Kidney epithelial cell (primary cell): ENCODE measurements around the gene SPTBN1. TPM values are rescaled to one million over a fixed set of nuclear protein-coding genes. Genes with fewer than 3 reads are reported as not detected.
A peak's percentile ranks its signal among the peaks of the same experiment; 100 is the strongest.
"Not testable (repeated sequence)": the region's sequence is repeated elsewhere in the genome, so short reads cannot be mapped to it uniquely, and the experiment has no call there.

Experiments
- DNase-seq: peaks from one replicate; pipeline ENCODE4 v3.0.0-alpha.2; 2010; ENCODE audit warnings: low read depth
- H3K27me3 ChIP-seq: 2 replicates; pipeline ENCODE4 v1.6.0; 2011; ENCODE audit warnings: low read length; ENCODE audit not compliant: control insufficient read depth, insufficient read depth
- H3K36me3 ChIP-seq: 2 replicates; pipeline ENCODE4 v1.5.1; 2011; ENCODE audit warnings: low read length; ENCODE audit not compliant: control insufficient read depth, insufficient read depth
- H3K4me3 ChIP-seq: 2 replicates; pipeline ENCODE4 v1.5.1; 2011; ENCODE audit warnings: low read depth, mild to moderate bottlenecking, control low read depth, low read length
- total RNA-seq: library from RNA; depleted of rRNA; stranded (reverse); fragments of >200 nt; gene quantifications from 2 replicates; pipeline ENCODE4 v1.2.3, GENCODE V29; 2015
- TF ChIP-seq, protein P1 (sequence below): IDR thresholded peaks from 2 replicates; pipeline ENCODE4 v1.5.1; 2011; ENCODE audit warnings: mild to moderate bottlenecking, moderate library complexity, low read length, control low read depth, inconsistent platforms; ENCODE audit not compliant: insufficient read depth, poor library complexity, severe bottlenecking

Gene SPTBN1
- total RNA-seq, 1 donor from 2014 or later = 492 TPM

DNA sequence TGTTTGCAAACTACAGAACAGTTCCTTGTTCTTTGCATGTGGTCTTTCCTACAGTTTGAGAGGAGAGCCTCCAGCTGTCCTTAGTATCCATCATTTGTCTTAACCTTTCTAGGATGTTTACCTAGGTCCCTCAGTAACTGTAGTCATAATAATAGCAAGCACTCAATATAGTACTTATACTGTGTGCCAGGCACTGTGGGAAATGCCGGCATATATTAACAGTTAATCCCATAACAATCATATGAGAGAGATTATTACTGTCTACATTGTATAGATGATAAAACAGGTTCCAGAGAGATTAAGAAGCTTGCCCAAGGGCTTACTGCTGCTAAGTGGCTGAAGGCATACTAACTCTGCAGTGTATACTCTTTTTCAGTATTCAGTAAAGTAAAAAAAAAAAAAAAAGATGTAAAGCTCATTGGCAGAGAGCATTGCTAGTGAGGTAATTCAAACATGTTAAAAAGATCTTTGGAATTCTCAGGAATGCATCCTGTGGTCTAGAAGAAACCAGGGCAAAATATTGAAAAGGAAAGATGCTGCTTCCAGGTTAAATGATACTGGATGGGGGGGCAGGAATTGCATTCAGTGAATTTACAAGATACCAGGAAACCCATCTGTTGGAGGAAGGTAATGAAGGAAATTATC is 72.3 kb downstream of the SPTBN1 start:
- Histone ChIP-seq H3K4me3 (no peak overlapping the region), H3K36me3 (no peaks in the 10 kb centered on the region), H3K27me3 (no peaks in the 10 kb centered on the region)
- TF ChIP-seq, protein P1, sequence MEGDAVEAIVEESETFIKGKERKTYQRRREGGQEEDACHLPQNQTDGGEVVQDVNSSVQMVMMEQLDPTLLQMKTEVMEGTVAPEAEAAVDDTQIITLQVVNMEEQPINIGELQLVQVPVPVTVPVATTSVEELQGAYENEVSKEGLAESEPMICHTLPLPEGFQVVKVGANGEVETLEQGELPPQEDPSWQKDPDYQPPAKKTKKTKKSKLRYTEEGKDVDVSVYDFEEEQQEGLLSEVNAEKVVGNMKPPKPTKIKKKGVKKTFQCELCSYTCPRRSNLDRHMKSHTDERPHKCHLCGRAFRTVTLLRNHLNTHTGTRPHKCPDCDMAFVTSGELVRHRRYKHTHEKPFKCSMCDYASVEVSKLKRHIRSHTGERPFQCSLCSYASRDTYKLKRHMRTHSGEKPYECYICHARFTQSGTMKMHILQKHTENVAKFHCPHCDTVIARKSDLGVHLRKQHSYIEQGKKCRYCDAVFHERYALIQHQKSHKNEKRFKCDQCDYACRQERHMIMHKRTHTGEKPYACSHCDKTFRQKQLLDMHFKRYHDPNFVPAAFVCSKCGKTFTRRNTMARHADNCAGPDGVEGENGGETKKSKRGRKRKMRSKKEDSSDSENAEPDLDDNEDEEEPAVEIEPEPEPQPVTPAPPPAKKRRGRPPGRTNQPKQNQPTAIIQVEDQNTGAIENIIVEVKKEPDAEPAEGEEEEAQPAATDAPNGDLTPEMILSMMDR = no peak
- no peak for DNase-seq

DNA sequence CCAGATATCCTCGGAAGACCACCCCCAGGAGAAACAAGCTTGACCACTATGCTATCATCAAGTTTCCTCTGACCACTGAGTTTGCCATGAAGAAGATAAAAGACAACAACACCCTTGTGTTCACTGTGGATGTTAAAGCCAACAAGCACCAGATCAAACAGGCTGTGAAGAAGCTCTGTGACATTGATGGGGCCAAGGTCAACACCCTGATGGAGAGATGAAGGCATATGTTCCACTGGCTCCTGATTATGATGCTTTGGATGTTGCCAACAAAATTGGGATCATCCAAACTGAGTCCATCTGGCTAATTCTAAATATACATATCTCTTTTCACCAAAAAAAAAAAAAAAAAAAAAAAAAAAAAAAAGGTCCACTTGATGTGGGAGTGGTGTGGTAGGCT is 73.4 kb downstream of the SPTBN1 start:
- H3K36me3 ChIP-seq, DNase-seq, H3K27me3 ChIP-seq, H3K4me3 ChIP-seq: not testable (repeated sequence)

DNA sequence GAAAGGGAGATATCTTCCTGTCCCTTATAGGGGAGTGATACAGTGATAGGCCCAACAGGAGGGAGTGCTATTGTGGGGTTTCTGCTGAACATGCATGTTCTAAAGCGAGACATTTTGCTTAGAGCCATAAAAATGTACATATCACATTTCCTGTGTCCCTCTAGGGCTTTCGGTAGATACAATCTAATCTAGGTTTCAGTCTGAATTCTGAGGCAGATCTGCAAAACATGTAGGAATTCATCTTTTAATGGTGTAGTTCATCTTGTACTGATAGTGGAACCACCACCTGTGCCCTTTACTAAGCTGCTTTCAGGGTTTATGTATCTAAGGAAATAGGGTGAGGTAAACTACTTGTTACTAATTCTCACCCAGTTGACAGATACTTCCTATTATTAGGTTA is 73.8 kb downstream of the SPTBN1 start:
- no peak for DNase-seq
- TF ChIP-seq, protein P1 = no peak
- Histone ChIP-seq H3K4me3 (no peak overlapping the region), H3K36me3 (no peaks in the 10 kb centered on the region), H3K27me3 (no peaks in the 10 kb centered on the region)

DNA sequence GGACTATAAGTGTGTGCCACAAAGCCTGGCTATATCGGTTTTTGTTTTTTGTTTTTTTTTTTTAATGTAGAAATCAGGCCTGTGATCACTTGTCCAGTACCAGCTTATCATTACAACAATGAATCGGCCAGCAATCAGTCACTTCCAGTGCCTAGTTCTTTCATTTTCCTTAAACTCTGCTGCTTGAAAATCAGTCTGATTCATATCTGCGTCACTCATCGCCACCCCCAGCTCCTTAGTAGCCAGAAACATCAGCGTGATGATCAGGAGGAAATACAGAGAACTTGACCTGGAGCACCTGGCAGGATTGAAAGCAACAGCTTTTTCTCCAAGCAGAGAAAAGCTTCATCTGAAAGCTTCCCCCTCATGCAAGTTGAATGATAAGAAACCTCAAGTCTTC is 75.4 kb downstream of the SPTBN1 start:
- TF ChIP-seq, protein P1 = no peak
- peak; percentile 79 for DNase-seq
- Histone ChIP-seq H3K36me3 (no peaks in the 10 kb centered on the region), H3K4me3 (no peak overlapping the region), H3K27me3 (no peaks in the 10 kb centered on the region)

DNA sequence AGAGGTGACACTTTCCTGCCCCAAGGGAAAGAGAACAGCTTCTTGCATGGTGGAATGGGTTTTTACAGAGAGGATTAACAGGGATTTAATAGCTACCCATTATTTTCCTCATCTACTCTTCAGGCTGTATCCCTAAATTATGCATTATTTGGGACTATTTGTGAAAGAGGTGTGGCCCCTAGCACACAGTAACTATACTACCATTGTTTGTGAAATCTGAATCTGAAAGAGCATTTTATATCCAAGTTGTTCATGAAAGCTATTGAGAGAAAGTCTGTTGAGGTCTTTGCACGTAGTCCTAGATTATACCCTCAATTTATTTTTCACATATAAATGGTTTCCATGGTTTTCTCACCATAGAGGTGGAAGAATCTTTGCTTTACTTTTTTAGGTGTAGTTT is 78.1 kb downstream of the SPTBN1 start:
- DNase-seq = no peak
- Histone ChIP-seq H3K36me3 (peaks cover 1% of the 10 kb centered on the region), H3K4me3 (no peak overlapping the region), H3K27me3 (no peaks in the 10 kb centered on the region)
- TF ChIP-seq, protein P1 = no peak

DNA sequence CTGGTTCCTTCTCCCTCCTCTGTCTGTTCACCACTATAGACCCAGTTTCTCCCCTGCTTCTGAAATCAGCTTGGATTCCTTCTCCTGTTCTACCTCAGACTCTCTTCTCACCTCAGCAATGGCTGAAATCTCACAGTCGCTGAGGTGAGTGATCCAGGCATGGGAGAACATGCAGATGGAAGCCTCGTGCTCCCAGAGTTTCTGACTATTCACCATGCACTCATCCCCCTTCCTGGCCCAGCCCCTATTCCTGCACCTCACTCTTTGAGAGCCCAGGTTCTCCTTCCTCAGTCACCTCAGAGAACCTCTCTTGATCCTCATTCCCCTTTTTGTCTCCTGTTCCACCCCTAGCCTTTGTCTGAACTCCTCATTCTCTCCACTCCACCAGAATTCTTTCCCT is 78.5 kb downstream of the SPTBN1 start:
- Histone ChIP-seq H3K27me3 (no peaks in the 10 kb centered on the region), H3K36me3 (peaks cover 1% of the 10 kb centered on the region), H3K4me3 (no peak overlapping the region)
- no peak for DNase-seq
- TF ChIP-seq, protein P1 = no peak
